GM23338 (cell line): ENCODE results near the gene DCPS. TPM values are rescaled to one million over a fixed set of nuclear protein-coding genes. Genes with fewer than 3 reads are reported as not detected.

Experiments
- ATAC-seq: fragments of 200-7000 bp; cut with Tn5 transposase; 3 replicates; pipeline ENCODE4 v1.9.1; 2020
- DNase-seq: peaks from one replicate; pipeline ENCODE4 v3.0.0-alpha.2; 2015; ENCODE audit warnings: low spot score
- H2AFZ ChIP-seq: fragments of 200-600 bp; sonication (generic); 2 replicates; pipeline ENCODE4 v1.8.0; 2016; ENCODE audit warnings: antibody characterized with exemption, mild to moderate bottlenecking, moderate library complexity
- H3F3A ChIP-seq: fragments of 200-600 bp; sonication (generic); replicated peaks from 2 replicates; pipeline ENCODE4 v1.8.0; 2017; ENCODE audit warnings: antibody characterized with exemption, mixed run types, low read depth
- H3K27ac ChIP-seq: fragments of 200-600 bp; sonication (generic); 2 replicates; pipeline ENCODE4 v1.6.1; 2016; ENCODE audit warnings: low read depth
- H3K27me3 ChIP-seq: fragments of 200-600 bp; sonication (generic); 2 replicates; pipeline ENCODE4 v1.8.0; 2016; ENCODE audit warnings: mild to moderate bottlenecking, mixed run types, moderate library complexity; ENCODE audit not compliant: insufficient read depth
- H3K36me3 ChIP-seq: fragments of 200-600 bp; sonication (generic); 2 replicates; pipeline ENCODE4 v1.8.0; 2016; ENCODE audit warnings: mild to moderate bottlenecking; ENCODE audit not compliant: insufficient read depth
- H3K4me1 ChIP-seq: fragments of 200-600 bp; sonication (generic); 2 replicates; pipeline ENCODE4 v1.8.0; 2016; ENCODE audit warnings: mild to moderate bottlenecking, moderate library complexity; ENCODE audit not compliant: insufficient read depth
- H3K4me2 ChIP-seq: fragments of 200-600 bp; sonication (generic); 2 replicates; pipeline ENCODE4 v1.7.1; 2017; ENCODE audit warnings: mixed run types
- H3K4me3 ChIP-seq: fragments of 200-600 bp; sonication (generic); 2 replicates; pipeline ENCODE4 v1.6.1; 2016; ENCODE audit warnings: mixed run types
- H3K79me2 ChIP-seq: fragments of 200-600 bp; sonication (generic); replicated peaks from 2 replicates; pipeline ENCODE4 v1.8.0; 2017; ENCODE audit warnings: mild to moderate bottlenecking; ENCODE audit not compliant: insufficient read depth
- H3K9me2 ChIP-seq: fragments of 200-600 bp; sonication (generic); 2 replicates; pipeline ENCODE4 v1.8.0; 2017; ENCODE audit not compliant: insufficient read depth
- H4K20me1 ChIP-seq: fragments of 200-600 bp; sonication (generic); replicated peaks from 2 replicates; pipeline ENCODE4 v1.8.0; 2017; ENCODE audit warnings: mild to moderate bottlenecking; ENCODE audit not compliant: insufficient read depth
- H3K27ac Mint-ChIP-seq: 2 replicates; pipeline ENCODE4 v1.8.0; 2020; ENCODE audit warnings: inconsistent platforms, mild to moderate bottlenecking, moderate library complexity, mixed read lengths
- H3K27me3 Mint-ChIP-seq: 3 replicates; pipeline ENCODE4 v1.8.0; 2022; ENCODE audit warnings: low read depth, mild to moderate bottlenecking, moderate library complexity, mixed read lengths, inconsistent platforms; ENCODE audit not compliant: insufficient read depth, poor library complexity
- H3K36me3 Mint-ChIP-seq: 3 replicates; pipeline ENCODE4 v1.8.0; 2021; ENCODE audit warnings: low read depth, mild to moderate bottlenecking, inconsistent platforms, moderate library complexity, mixed read lengths
- H3K4me1 Mint-ChIP-seq: 3 replicates; pipeline ENCODE4 v1.8.0; 2020; ENCODE audit warnings: mild to moderate bottlenecking, inconsistent platforms, mixed read lengths
- H3K4me3 Mint-ChIP-seq: 3 replicates; pipeline ENCODE4 v1.8.0; 2021; ENCODE audit warnings: moderate library complexity, mild to moderate bottlenecking, inconsistent platforms, mixed read lengths
- H3K9me3 Mint-ChIP-seq: 3 replicates; pipeline ENCODE4 v1.8.0; 2020; ENCODE audit warnings: moderate library complexity, mild to moderate bottlenecking, inconsistent platforms, mixed read lengths
- CREB1 ChIP-seq: fragments of 250-450 bp; sonication (Bioruptor Pico); IDR thresholded peaks from 2 replicates; pipeline ENCODE4 v1.5.0; 2020; ENCODE audit warnings: low read depth, mild to moderate bottlenecking, moderate library complexity
- CTCF ChIP-seq, 2 experiments: fragments of 200-600 bp in 1 of 2; sonication (generic) in 1 of 2; conservative IDR thresholded peaks; 2 replicates each; pipeline versions ENCODE4 v1.5.1 to v1.6.1; 2016 to 2017; ENCODE audit warnings: antibody characterized with exemption in 2 of 2, low read depth in 2 of 2, mild to moderate bottlenecking in 2 of 2, moderate library complexity in 1 of 2
- EZH2 ChIP-seq: fragments of 200-600 bp; sonication (generic); IDR thresholded peaks from one replicate; pipeline ENCODE4 v1.8.0; 2017; ENCODE audit warnings: antibody characterized with exemption, mild to moderate bottlenecking, low read depth; ENCODE audit not compliant: unreplicated experiment
- NANOG ChIP-seq: IDR thresholded peaks from 2 replicates; pipeline ENCODE4 v1.6.1; 2016; ENCODE audit warnings: antibody characterized with exemption, borderline replicate concordance
- POLR2AphosphoS5 ChIP-seq: IDR thresholded peaks from 2 replicates; pipeline ENCODE4 v1.6.1; 2016; ENCODE audit warnings: antibody characterized with exemption, low read depth
- REST ChIP-seq: IDR thresholded peaks from one replicate; pipeline ENCODE4 v1.6.1; 2018; ENCODE audit warnings: antibody characterized with exemption; ENCODE audit not compliant: unreplicated experiment
- STAT1 ChIP-seq: IDR thresholded peaks from one replicate; pipeline ENCODE4 v1.6.1; 2016; ENCODE audit warnings: antibody characterized with exemption; ENCODE audit not compliant: unreplicated experiment
- ZNF331 ChIP-seq: fragments of 250-450 bp; sonication (Bioruptor Pico); IDR thresholded peaks from 2 replicates; pipeline ENCODE4 v1.5.0; 2020; ENCODE audit warnings: low read depth, mild to moderate bottlenecking, moderate library complexity
- polyA plus RNA-seq: library from polyadenylated mRNA; unstranded; fragments of >200 nt; fragmentation: Nextera tagmentation; extraction: Ambion mirVana; gene quantifications from 2 replicates; pipeline ENCODE4 v1.2.1, GENCODE V29; 2016
- total RNA-seq: library from RNA; depleted of rRNA; stranded (reverse); fragments of >200 nt; shearing (Covaris generic); gene quantifications from 2 replicates; pipeline ENCODE4 v1.2.3, GENCODE V29; 2014
- TF ChIP-seq, protein P1 (sequence below): IDR thresholded peaks from 2 replicates; pipeline ENCODE4 v1.6.1; 2016; ENCODE audit warnings: antibody characterized with exemption

DCPS gene
- total and polyA plus RNA-seq, 2 experiments from 2014 or later = 26.8 to 46.4 TPM

DNA sequence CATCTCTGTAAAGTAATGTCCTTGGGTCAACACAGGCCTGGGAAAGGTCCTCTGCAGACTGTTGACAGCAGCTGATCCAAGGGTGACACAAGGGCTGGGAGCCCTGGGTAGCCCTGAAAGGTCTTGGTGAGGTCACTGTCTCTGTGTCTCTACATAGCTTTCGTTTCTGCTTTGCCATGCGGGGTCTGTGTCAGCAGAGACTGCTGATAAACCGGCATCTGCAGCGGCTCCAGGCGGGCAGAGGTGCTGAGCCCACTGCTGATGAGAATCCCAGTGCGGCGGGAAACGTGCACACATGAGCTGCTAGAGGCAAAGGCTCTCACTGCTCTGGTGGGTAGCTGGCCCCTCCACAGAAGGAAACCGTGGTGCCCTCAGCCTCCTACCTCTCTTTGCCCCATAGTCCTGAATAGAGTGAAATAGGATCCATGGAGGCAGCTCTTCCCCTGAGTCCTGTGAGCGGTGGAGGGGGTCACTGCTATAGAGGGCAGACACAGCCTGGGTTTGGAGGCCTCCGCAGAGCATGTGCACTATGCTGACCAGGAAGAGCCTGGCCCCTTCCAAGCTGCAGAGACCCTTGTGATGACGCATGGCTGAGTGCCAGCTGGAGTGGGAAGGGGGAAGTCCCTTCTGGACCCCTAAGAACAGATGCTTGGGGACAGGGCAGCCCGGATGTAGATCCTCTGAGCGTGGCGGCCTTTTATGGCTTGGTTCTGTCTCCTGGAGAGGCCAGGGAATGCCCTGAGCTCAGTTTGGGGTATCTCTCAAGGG is 33.8 kb downstream of the DCPS start:
- ATAC-seq = no peak
- Histone ChIP-seq H3K79me2 (no peaks in the 10 kb centered on the region), H3K4me2 (no peak overlapping the region), H3F3A (no peaks in the 10 kb centered on the region), H3K27ac (no peak overlapping the region), H4K20me1 (no peaks in the 10 kb centered on the region), H3K9me2 (no peaks in the 10 kb centered on the region), H2AFZ (no peak overlapping the region), H3K27me3 (no peaks in the 10 kb centered on the region), H3K4me1 (peaks cover 5% of the 10 kb centered on the region), H3K36me3 (no peaks in the 10 kb centered on the region), H3K4me3 (no peak overlapping the region)
- Mint-ChIP-seq H3K4me3 (no peak overlapping the region), H3K27me3 (peaks cover 13% of the 10 kb centered on the region), H3K9me3 (no peaks in the 10 kb centered on the region), H3K27ac (no peak overlapping the region), H3K4me1 (peaks cover 27% of the 10 kb centered on the region), H3K36me3 (peaks cover 21% of the 10 kb centered on the region)
- TF ChIP-seq ZNF331 (CRISPR knock-in tag) (no peak), CREB1 (no peak)
- no peak for DNase-seq

- peaks cover 27% of the 10 kb centered on the region for H3K4me1 Mint-ChIP-seq
- H3F3A ChIP-seq = no peaks in the 10 kb centered on the region
- H3K36me3 Mint-ChIP-seq = peaks cover 22% of the 10 kb centered on the region
- no peak for DNase-seq
- H3K27me3 ChIP-seq = no peaks in the 10 kb centered on the region
- no peaks in the 10 kb centered on the region for H4K20me1 ChIP-seq
- no peak overlapping the region for H3K4me2 ChIP-seq
- H2AFZ ChIP-seq = no peak overlapping the region
- no peaks in the 10 kb centered on the region for H3K9me2 ChIP-seq
- H3K4me3 ChIP-seq = no peak overlapping the region
- H3K27ac ChIP-seq = no peak overlapping the region
- H3K9me3 Mint-ChIP-seq = no peaks in the 10 kb centered on the region
- TF ChIP-seq CTCF (conservative IDR thresholded peaks at IDR 0.05; ENCODE audit: low read depth in 2 of 2) = no peak
- no peak for TF ChIP-seq REST
- TF ChIP-seq STAT1 = no peak
- no peak for TF ChIP-seq EZH2
- TF ChIP-seq NANOG = no peak
- TF ChIP-seq ZNF331 (CRISPR knock-in tag) = no peak
- no peak for TF ChIP-seq CREB1
- no peak for TF ChIP-seq POLR2AphosphoS5
- TF ChIP-seq, protein P1, sequence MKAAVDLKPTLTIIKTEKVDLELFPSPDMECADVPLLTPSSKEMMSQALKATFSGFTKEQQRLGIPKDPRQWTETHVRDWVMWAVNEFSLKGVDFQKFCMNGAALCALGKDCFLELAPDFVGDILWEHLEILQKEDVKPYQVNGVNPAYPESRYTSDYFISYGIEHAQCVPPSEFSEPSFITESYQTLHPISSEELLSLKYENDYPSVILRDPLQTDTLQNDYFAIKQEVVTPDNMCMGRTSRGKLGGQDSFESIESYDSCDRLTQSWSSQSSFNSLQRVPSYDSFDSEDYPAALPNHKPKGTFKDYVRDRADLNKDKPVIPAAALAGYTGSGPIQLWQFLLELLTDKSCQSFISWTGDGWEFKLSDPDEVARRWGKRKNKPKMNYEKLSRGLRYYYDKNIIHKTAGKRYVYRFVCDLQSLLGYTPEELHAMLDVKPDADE = no peak
- peaks cover 13% of the 10 kb centered on the region for H3K27me3 Mint-ChIP-seq
- no peak for ATAC-seq
- H3K4me1 ChIP-seq = peaks cover 5% of the 10 kb centered on the region
- no peaks in the 10 kb centered on the region for H3K36me3 ChIP-seq
- no peaks in the 10 kb centered on the region for H3K79me2 ChIP-seq
- no peak overlapping the region for H3K27ac Mint-ChIP-seq
- H3K4me3 Mint-ChIP-seq = no peak overlapping the region
Observed at GRCh38 chr11:126338346-126339055, 34.6 kb downstream of the DCPS start.
